GM12892 (cell line): ENCODE measurements around the gene RBM15B.

Experiments used
- POLR2A ChIP-seq: IDR thresholded peaks from 2 replicates; pipeline ENCODE4 v1.6.1; 2011; ENCODE audit warnings: low read depth, low read length, control low read depth
- POLR2AphosphoS5 ChIP-seq: IDR thresholded peaks from 2 replicates; pipeline ENCODE4 v1.6.1; 2011; ENCODE audit warnings: low read depth, low read length, control low read depth
- TAF1 ChIP-seq: IDR thresholded peaks from 2 replicates; pipeline ENCODE4 v1.6.1; 2011; ENCODE audit warnings: low read depth, mild to moderate bottlenecking, control low read depth, low read length, borderline replicate concordance

GRCh38 chr3:51385621-51386091, 5.4 kb upstream of the RBM15B start:
- TF ChIP-seq POLR2A, result no peak
- no peak; the same call in 1 of the 2 replicates for TF ChIP-seq POLR2AphosphoS5
- no peak for TF ChIP-seq TAF1
